AG04450 (cell line): ENCODE data around the gene HELLS. TPM values are rescaled to one million over a fixed set of nuclear protein-coding genes. Genes with fewer than 3 reads are reported as not detected.
A peak's percentile ranks its signal among the peaks of the same experiment; 100 is the strongest.
"Not testable (repeated sequence)": the region's sequence is repeated elsewhere in the genome, so short reads cannot be mapped to it uniquely, and the experiment has no call there.

Source experiments
- CTCF ChIA-PET: fragments of 300-600, 350-600 bp; formaldehyde crosslinking; extraction: SDS; loops from one replicate; lab custom pipeline; 2022; ENCODE audit warnings: antibody characterized with exemption, inconsistent platforms; lab: Charles Lee
- POLR2A ChIA-PET: fragments of 350-600 bp; formaldehyde crosslinking; extraction: SDS; loops from one replicate; lab custom pipeline; 2021; ENCODE audit warnings: antibody characterized with exemption, inconsistent platforms; lab: Yijun Ruan, JAX
- DNase-seq: peaks from one replicate; pipeline ENCODE4 v3.0.0-alpha.2; 2011; ENCODE audit warnings: low read depth, low spot score
- H3K27ac ChIP-seq: one replicate; pipeline ENCODE4 v1.5.1; 2012; ENCODE audit warnings: low read depth, low read length, control low read depth
- H3K27me3 ChIP-seq: one replicate; pipeline ENCODE4 v1.6.0; 2012; ENCODE audit warnings: low read length; ENCODE audit not compliant: control insufficient read depth, insufficient read depth
- H3K4me3 ChIP-seq: 2 replicates; pipeline ENCODE4 v1.5.1; 2011; ENCODE audit warnings: mild to moderate bottlenecking, low read depth, low read length, control low read depth
- H3K9me3 ChIP-seq: 2 replicates; pipeline ENCODE4 v1.5.1; 2012; ENCODE audit warnings: low read length; ENCODE audit not compliant: control insufficient read depth, insufficient read depth
- polyA plus RNA-seq: library from polyadenylated mRNA; depleted of rRNA; stranded (reverse); fragments of >200 nt; gene quantifications from 2 replicates; pipeline ENCODE4 v1.2.3, GENCODE V29; 2011
- TF ChIP-seq, protein P1 (sequence below): IDR thresholded peaks from 2 replicates; pipeline ENCODE4 v1.5.1; 2011; ENCODE audit warnings: low read depth, low read length, control low read depth, inconsistent platforms

Gene HELLS
- polyA plus RNA-seq, 1 experiment, result 10.0 TPM

DNA sequence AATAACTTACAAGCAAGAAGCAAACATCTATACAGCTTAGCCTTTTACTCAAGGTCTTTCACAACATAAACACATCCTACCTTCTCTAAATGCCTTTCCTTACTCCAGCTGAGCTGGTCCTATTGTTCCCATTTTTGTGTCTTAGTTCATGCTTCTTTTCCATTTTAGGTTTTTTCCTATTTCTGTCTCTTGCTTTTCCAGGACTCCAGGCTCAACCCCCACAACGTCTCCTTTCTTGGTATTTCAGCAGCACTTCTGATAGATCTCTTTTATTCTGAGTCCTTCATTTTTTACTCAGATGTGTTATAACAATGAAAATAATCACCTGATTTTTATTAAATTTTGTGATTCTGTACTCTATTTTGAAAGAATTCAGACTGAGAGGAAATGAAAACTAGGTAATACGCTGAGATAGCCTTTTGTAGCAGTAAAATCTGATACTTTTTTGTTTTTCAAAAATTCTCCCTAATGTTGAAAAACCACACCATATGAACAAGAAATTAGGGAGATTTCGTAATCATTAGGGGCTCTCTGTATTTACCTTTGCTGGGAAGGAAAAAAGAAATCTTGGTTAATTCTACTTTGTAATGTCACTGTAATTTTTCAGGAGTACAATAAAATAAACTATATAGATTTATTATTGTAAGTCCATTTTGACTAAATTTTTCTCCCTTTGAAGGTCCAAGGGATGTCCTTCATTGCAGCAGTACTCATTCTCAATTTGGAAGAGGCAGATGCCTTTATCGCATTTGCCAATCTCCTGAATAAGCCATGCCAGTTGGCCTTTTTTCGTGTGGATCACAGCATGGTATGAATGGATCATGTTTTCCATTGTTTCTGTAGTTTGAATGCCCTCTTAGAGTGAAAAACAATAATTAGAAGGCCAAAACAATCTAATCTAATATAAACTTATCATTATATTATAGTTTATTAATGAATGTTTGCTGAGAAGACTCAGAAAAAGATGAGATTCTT, 24.0 kb upstream of the HELLS start:
- Histone ChIP-seq H3K27me3 (no peaks in the 10 kb centered on the region), H3K9me3 (no peaks in the 10 kb centered on the region), H3K4me3 (no peak overlapping the region), H3K27ac (no peak overlapping the region)
- CTCF ChIA-PET, result no interaction called here
- TF ChIP-seq, protein P1, sequence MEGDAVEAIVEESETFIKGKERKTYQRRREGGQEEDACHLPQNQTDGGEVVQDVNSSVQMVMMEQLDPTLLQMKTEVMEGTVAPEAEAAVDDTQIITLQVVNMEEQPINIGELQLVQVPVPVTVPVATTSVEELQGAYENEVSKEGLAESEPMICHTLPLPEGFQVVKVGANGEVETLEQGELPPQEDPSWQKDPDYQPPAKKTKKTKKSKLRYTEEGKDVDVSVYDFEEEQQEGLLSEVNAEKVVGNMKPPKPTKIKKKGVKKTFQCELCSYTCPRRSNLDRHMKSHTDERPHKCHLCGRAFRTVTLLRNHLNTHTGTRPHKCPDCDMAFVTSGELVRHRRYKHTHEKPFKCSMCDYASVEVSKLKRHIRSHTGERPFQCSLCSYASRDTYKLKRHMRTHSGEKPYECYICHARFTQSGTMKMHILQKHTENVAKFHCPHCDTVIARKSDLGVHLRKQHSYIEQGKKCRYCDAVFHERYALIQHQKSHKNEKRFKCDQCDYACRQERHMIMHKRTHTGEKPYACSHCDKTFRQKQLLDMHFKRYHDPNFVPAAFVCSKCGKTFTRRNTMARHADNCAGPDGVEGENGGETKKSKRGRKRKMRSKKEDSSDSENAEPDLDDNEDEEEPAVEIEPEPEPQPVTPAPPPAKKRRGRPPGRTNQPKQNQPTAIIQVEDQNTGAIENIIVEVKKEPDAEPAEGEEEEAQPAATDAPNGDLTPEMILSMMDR, result no peak
- no peak for DNase-seq
- POLR2A ChIA-PET, result interaction anchor here (0.6 kb wide), 1 partner anchor 148 kb away, joined by 4 read pairs; no protein-coding TSS in a partner anchor

DNA sequence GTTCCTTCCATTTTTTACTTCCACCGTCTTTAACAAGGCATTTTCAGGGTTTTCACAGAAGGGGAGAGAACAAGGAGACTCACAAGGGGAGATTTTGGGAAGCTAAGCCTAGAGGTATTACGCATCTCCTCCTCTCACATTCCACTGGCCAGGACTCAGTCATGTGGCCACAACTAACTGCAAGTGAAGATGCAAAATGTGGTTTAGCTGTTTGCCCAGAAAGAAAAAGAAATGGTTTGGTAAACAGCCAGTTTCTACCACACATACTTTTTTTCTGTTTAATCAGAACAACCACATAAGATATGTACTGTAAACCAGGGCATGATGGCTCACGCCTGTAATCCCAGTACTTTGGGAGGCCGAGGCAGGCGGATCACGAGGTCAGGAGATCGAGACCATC, 21.4 kb upstream of the HELLS start:
- H3K4me3 ChIP-seq, result no peak overlapping the region
- H3K27me3 ChIP-seq, result no peaks in the 10 kb centered on the region
- DNase-seq, result peak; percentile 20
- ChIA-PET POLR2A (interaction anchor here (1.3 kb wide), 1 partner anchor 21 kb away, joined by 3 read pairs; the partner anchor contains the start of gene HELLS), CTCF (interaction anchor here (1.6 kb wide), 1 partner anchor 80 kb away, joined by 3 read pairs; no protein-coding TSS in a partner anchor)
- no peaks in the 10 kb centered on the region for H3K9me3 ChIP-seq
- TF ChIP-seq, protein P1, result no peak
- H3K27ac ChIP-seq, result no peak overlapping the region

DNA sequence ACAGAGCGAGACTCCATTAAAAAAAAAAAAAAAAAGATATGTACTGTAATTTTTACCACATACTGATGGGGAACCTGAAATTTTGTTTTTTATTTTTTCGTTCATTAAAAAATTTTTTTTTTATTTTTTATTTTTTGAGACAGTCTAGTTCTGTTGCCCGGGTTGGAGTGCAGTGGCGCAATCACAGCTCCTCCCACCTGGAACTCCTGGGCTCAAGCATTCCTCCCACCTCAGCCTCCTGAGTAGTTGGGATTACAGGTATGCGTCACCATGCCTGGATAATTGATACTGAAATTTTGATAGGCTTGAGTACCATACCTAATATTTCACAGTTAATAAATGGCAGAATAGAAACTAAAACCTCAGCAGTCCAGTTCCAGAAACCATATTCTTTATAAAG, 20.9 kb upstream of the HELLS start:
- ChIA-PET POLR2A (no interaction called here), CTCF (no interaction called here)
- H3K27ac ChIP-seq, result no peak overlapping the region
- H3K4me3 ChIP-seq, result no peak overlapping the region
- no peaks in the 10 kb centered on the region for H3K27me3 ChIP-seq
- no peaks in the 10 kb centered on the region for H3K9me3 ChIP-seq
- no peak for DNase-seq
- TF ChIP-seq, protein P1, result no peak

DNA sequence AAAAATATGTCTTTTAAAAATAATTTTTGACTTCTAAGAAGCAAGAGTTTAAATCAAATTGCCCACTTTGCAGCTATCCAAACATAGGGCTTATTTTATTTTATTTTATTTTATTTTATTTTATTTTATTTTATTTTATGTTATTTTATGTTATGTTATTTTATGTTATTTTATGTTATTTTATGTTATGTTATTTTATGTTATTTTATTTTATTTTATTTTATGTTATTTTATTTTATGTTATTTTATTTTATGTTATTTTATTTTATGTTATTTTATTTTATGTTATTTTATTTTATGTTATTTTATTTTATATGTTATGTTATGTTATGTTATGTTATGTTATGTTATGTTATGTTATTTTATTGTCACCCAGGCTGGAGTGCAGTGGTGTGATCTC, 14.0 kb upstream of the HELLS start:
- POLR2A ChIA-PET, H3K27me3 ChIP-seq, H3K9me3 ChIP-seq, H3K27ac ChIP-seq, H3K4me3 ChIP-seq, CTCF ChIA-PET, DNase-seq: not testable (repeated sequence)

DNA sequence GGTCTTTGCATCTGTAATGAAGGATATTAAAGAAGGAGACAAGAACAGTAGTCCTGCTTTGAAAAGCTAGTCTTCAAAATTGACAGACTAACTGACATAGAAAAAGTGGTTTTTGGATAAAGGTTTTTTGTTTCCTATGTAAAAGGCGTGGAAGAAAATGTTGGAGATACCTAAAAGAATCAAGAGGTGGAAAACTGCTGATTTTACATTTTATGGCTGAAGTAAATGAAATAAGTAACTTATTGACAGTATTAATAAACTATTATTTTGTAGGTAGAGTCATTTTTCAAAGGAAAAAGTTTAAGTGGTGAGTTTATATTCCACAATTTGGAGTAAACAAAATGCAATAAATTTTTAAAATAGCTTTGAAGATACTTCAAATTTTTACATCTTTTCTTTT, 12.6 kb upstream of the HELLS start:
- no peak overlapping the region for H3K27ac ChIP-seq
- CTCF ChIA-PET, result no interaction called here
- TF ChIP-seq, protein P1, result no peak
- POLR2A ChIA-PET, result no interaction called here
- H3K27me3 ChIP-seq, result no peaks in the 10 kb centered on the region
- no peaks in the 10 kb centered on the region for H3K9me3 ChIP-seq
- DNase-seq, result no peak
- no peak overlapping the region for H3K4me3 ChIP-seq

DNA sequence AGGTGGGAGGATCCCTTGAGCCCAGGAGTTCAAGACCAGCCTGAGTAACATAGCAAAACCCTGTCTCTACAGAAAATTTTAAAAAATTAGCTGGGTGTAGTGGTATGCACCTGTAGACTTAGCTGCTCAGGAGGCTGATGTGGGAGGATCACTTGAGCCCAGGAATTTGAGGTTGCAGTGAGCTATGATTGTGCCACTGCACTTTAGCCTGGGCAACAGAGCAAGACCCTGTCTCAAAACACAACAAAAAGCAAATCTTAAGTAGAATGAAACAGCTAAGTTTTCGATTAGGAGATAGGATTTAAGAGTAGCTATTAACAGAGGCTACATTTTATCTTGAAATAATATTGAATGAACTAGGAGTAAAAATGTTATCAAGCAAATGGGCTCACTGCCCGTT, 3.3 kb upstream of the HELLS start:
- POLR2A ChIA-PET, result not testable (repeated sequence)

More for the DNA sequence above, 3.3 kb upstream of the HELLS start:
- CTCF ChIA-PET, H3K27ac ChIP-seq, DNase-seq, H3K27me3 ChIP-seq, H3K4me3 ChIP-seq, H3K9me3 ChIP-seq: not testable (repeated sequence)
